HEK293 (cell line): ENCODE measurements around the gene PGGT1B.
A peak's percentile ranks its signal among the peaks of the same experiment; 100 is the strongest.

ENCODE experiments used
- CTCF ChIA-PET: fragments of 350-600 bp; formaldehyde crosslinking; extraction: SDS; loops from one replicate; lab custom pipeline; 2021; ENCODE audit warnings: antibody characterized with exemption; lab: Yijun Ruan, JAX
- POLR2A ChIA-PET: fragments of 300-600 bp; formaldehyde crosslinking; extraction: SDS; loops from one replicate; lab custom pipeline; 2020; ENCODE audit warnings: antibody characterized with exemption, inconsistent platforms; lab: Yijun Ruan, JAX
- H3K27ac ChIP-seq: fragments of 200-500 bp; sonication (Bioruptor generic); 2 replicates; pipeline ENCODE4 v1.5.1; 2014; ENCODE audit warnings: low read depth, low read length, control low read depth, inconsistent platforms; ENCODE audit errors: extremely low read depth
- H3K36me3 ChIP-seq, 2 experiments: fragments of 200-500 bp in 1 of 2; sonication (Bioruptor generic) in 1 of 2; 1 replicate in 1 of 2; 2 replicates in 1 of 2; pipeline ENCODE4 v1.5.1; 2014 to 2017; ENCODE audit warnings: inconsistent platforms in 2 of 2, low read length in 2 of 2; ENCODE audit not compliant: control insufficient read depth in 2 of 2, insufficient read depth in 1 of 2
- H3K4me1 ChIP-seq: fragments of 200-500 bp; sonication (Bioruptor generic); 2 replicates; pipeline ENCODE4 v1.5.1; 2014; ENCODE audit warnings: mild to moderate bottlenecking, low read length, inconsistent platforms; ENCODE audit not compliant: control insufficient read depth, insufficient read depth
- H3K4me3 ChIP-seq: 2 replicates; pipeline ENCODE4 v1.5.1; 2011; ENCODE audit warnings: low read depth, mild to moderate bottlenecking, control low read depth, low read length, moderate library complexity
- H3K9me3 ChIP-seq: fragments of 200-500 bp; sonication (Bioruptor generic); 2 replicates; pipeline ENCODE4 v1.5.1; 2014; ENCODE audit warnings: low read depth, low read length, inconsistent platforms; ENCODE audit not compliant: control insufficient read depth, insufficient read depth
- KLF9 ChIP-seq: fragments of 450-650 bp; formaldehyde crosslinking; IDR thresholded peaks from 2 replicates; pipeline ENCODE4 v1.5.1; 2016; ENCODE audit warnings: missing biosample characterization, missing genetic modification characterization, low read depth
- PRDM1 ChIP-seq: fragments of 450-650 bp; formaldehyde crosslinking; IDR thresholded peaks from 2 replicates; pipeline ENCODE4; 2016; ENCODE audit warnings: missing biosample characterization, missing genetic modification characterization
- REPIN1 ChIP-seq: fragments of 450-650 bp; formaldehyde crosslinking; IDR thresholded peaks from 2 replicates; pipeline ENCODE4 v1.5.1; 2017; ENCODE audit warnings: missing biosample characterization, missing genetic modification characterization, low read depth
- SALL2 ChIP-seq: fragments of 450-650 bp; formaldehyde crosslinking; IDR thresholded peaks from 2 replicates; pipeline ENCODE4 v1.5.0; 2017; ENCODE audit warnings: missing biosample characterization, mild to moderate bottlenecking, missing genetic modification characterization, borderline replicate concordance
- SCRT1 ChIP-seq: fragments of 450-650 bp; formaldehyde crosslinking; IDR thresholded peaks from 2 replicates; pipeline ENCODE4 v1.5.1; 2016; ENCODE audit warnings: missing biosample characterization, missing genetic modification characterization, borderline replicate concordance
- SCRT2 ChIP-seq: fragments of 450-650 bp; formaldehyde crosslinking; IDR thresholded peaks from 2 replicates; pipeline ENCODE4 v1.5.1; 2016; ENCODE audit warnings: missing biosample characterization, missing genetic modification characterization
- SP2 ChIP-seq: fragments of 450-650 bp; formaldehyde crosslinking; IDR thresholded peaks from 2 replicates; pipeline ENCODE4 v1.5.1; 2016; ENCODE audit warnings: missing biosample characterization, missing genetic modification characterization
- WT1 ChIP-seq: fragments of 450-650 bp; formaldehyde crosslinking; IDR thresholded peaks from 2 replicates; pipeline ENCODE4 v1.5.1; 2016; ENCODE audit warnings: missing biosample characterization, missing genetic modification characterization
- YY1 ChIP-seq: fragments of 450-650 bp; formaldehyde crosslinking; IDR thresholded peaks from 2 replicates; pipeline ENCODE4 v1.5.1; 2018; ENCODE audit warnings: missing biosample characterization, missing genetic modification characterization
- ZEB2 ChIP-seq: fragments of 450-650 bp; formaldehyde crosslinking; IDR thresholded peaks from 2 replicates; pipeline ENCODE4 v1.5.1; 2016; ENCODE audit warnings: missing biosample characterization, missing genetic modification characterization
- ZNF121 ChIP-seq: fragments of 450-650 bp; formaldehyde crosslinking; IDR thresholded peaks from 2 replicates; pipeline ENCODE4 v1.5.1; 2016; ENCODE audit warnings: missing biosample characterization, missing genetic modification characterization
- ZNF140 ChIP-seq: fragments of 450-650 bp; formaldehyde crosslinking; IDR thresholded peaks from 2 replicates; pipeline ENCODE4 v1.5.1; 2016; ENCODE audit warnings: missing biosample characterization, missing genetic modification characterization
- ZNF16 ChIP-seq: fragments of 450-650 bp; formaldehyde crosslinking; IDR thresholded peaks from 2 replicates; pipeline ENCODE4 v1.5.1; 2016; ENCODE audit warnings: low read depth, missing biosample characterization, missing genetic modification characterization
- ZNF175 ChIP-seq: fragments of 450-650 bp; formaldehyde crosslinking; IDR thresholded peaks from 2 replicates; pipeline ENCODE4 v1.5.1; 2016; ENCODE audit warnings: missing biosample characterization, missing genetic modification characterization
- ZNF184 ChIP-seq: fragments of 450-650 bp; IDR thresholded peaks from 2 replicates; pipeline ENCODE4 v1.5.1; 2018; ENCODE audit warnings: missing biosample characterization, mild to moderate bottlenecking, missing genetic modification characterization
- ZNF19 ChIP-seq: fragments of 450-650 bp; formaldehyde crosslinking; IDR thresholded peaks from 2 replicates; pipeline ENCODE4; 2016; ENCODE audit warnings: missing biosample characterization, missing genetic modification characterization, low read depth
- ZNF214 ChIP-seq: fragments of 450-650 bp; formaldehyde crosslinking; IDR thresholded peaks from 2 replicates; pipeline ENCODE4 v1.5.1; 2017; ENCODE audit warnings: missing biosample characterization, mild to moderate bottlenecking, missing genetic modification characterization, borderline replicate concordance
- ZNF239 ChIP-seq: fragments of 450-650 bp; formaldehyde crosslinking; IDR thresholded peaks from 2 replicates; pipeline ENCODE4 v1.5.1; 2016; ENCODE audit warnings: missing biosample characterization, missing genetic modification characterization
- ZNF248 ChIP-seq: fragments of 450-650 bp; formaldehyde crosslinking; IDR thresholded peaks from 2 replicates; pipeline ENCODE4 v1.5.1; 2017; ENCODE audit warnings: missing biosample characterization, missing genetic modification characterization
- ZNF311 ChIP-seq: fragments of 450-650 bp; formaldehyde crosslinking; IDR thresholded peaks from 2 replicates; pipeline ENCODE4 v1.5.1; 2017; ENCODE audit warnings: missing biosample characterization, missing genetic modification characterization, borderline replicate concordance
- ZNF341 ChIP-seq: fragments of 450-650 bp; formaldehyde crosslinking; IDR thresholded peaks from 2 replicates; pipeline ENCODE4; 2016; ENCODE audit warnings: low read depth, missing biosample characterization, missing genetic modification characterization
- ZNF366 ChIP-seq: fragments of 450-650 bp; formaldehyde crosslinking; conservative IDR thresholded peaks from 2 replicates; pipeline ENCODE4 v1.5.1; 2016; ENCODE audit warnings: missing biosample characterization, missing genetic modification characterization
- ZNF423 ChIP-seq: fragments of 450-650 bp; formaldehyde crosslinking; IDR thresholded peaks from 2 replicates; pipeline ENCODE4 v1.5.1; 2016; ENCODE audit warnings: missing biosample characterization, missing genetic modification characterization
- ZNF514 ChIP-seq: fragments of 450-650 bp; formaldehyde crosslinking; IDR thresholded peaks from 2 replicates; pipeline ENCODE4 v1.5.1; 2016; ENCODE audit warnings: missing biosample characterization, missing genetic modification characterization
- ZNF561 ChIP-seq: fragments of 450-650 bp; IDR thresholded peaks from 2 replicates; pipeline ENCODE4 v1.5.1; 2018; ENCODE audit warnings: missing biosample characterization, missing genetic modification characterization, borderline replicate concordance
- ZNF571 ChIP-seq: fragments of 450-650 bp; formaldehyde crosslinking; IDR thresholded peaks from 2 replicates; pipeline ENCODE4 v1.5.0; 2017; ENCODE audit warnings: missing biosample characterization, missing genetic modification characterization
- ZNF624 ChIP-seq: fragments of 450-650 bp; formaldehyde crosslinking; IDR thresholded peaks from 2 replicates; pipeline ENCODE4 v1.5.1; 2017; ENCODE audit warnings: missing biosample characterization, missing genetic modification characterization
- ZNF658 ChIP-seq: fragments of 450-650 bp; formaldehyde crosslinking; IDR thresholded peaks from 2 replicates; pipeline ENCODE4; 2016; ENCODE audit warnings: missing biosample characterization, missing genetic modification characterization
- ZNF660 ChIP-seq: fragments of 450-650 bp; IDR thresholded peaks from 2 replicates; pipeline ENCODE4 v1.5.1; 2018; ENCODE audit warnings: missing biosample characterization, mild to moderate bottlenecking, missing genetic modification characterization
- ZNF768 ChIP-seq: fragments of 450-650 bp; formaldehyde crosslinking; IDR thresholded peaks from 2 replicates; pipeline ENCODE4 v1.5.1; 2018; ENCODE audit warnings: missing biosample characterization, mild to moderate bottlenecking, missing genetic modification characterization
- ZXDB ChIP-seq: fragments of 450-650 bp; formaldehyde crosslinking; IDR thresholded peaks from 2 replicates; pipeline ENCODE4 v1.5.1; 2016; ENCODE audit warnings: missing biosample characterization, missing genetic modification characterization
- TF ChIP-seq, protein P1 (sequence below): fragments of 450-650 bp; formaldehyde crosslinking; IDR thresholded peaks from 2 replicates; pipeline ENCODE4 v1.5.1; 2016; ENCODE audit warnings: missing biosample characterization, missing genetic modification characterization
- TF ChIP-seq, protein P2 (sequence below): fragments of 450-650 bp; formaldehyde crosslinking; IDR thresholded peaks from 2 replicates; pipeline ENCODE4 v1.5.1; 2017; ENCODE audit warnings: missing biosample characterization, missing genetic modification characterization
- TF ChIP-seq, protein P3 (sequence below): fragments of 450-650 bp; IDR thresholded peaks from 2 replicates; pipeline ENCODE4 v1.5.1; 2018; ENCODE audit warnings: missing biosample characterization, mild to moderate bottlenecking, missing genetic modification characterization

The PGGT1B gene

DNA sequence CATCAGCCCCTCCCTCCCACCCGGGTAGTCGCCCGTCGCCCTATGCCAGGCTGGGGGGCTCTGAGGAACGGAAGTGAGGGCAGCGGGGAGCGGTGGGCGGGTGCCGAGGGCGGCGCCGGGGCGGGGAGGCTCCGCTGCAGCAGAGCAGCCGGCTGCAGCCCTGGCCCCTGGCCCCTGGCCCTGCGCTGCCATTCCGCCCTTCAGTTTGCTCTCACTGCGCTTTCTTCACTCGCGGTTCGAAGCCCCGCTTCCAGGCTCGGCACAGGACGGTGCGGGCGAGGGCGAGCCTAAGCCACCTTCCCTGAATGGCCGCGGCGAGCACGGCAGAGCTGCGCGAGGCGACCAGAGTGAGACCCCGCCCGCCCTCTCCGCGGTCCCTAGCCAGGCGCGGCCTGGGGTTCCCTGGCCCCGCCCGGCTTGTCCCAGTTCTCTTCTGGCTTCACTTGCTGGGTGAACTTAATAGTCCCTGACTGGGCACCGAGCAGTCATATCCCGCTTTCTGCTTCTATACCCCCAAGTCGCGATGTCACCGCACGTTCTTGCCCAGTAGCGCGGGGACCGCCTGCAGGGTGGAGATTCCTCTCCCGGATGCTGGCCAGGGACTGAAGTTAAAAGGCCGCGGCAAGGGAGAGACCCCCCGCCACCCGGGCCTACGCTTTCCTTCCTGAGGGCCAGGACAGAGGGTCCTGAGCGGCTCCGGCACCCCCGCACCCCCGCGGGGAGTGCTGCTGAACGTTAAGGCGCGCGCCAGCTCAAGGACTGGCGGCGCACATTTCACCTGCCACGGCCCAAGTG, 92.3 kb downstream of the PGGT1B start (continued):
- peak; percentile 48 for TF ChIP-seq SP2 (tag by site-specific recombination)

DNA sequence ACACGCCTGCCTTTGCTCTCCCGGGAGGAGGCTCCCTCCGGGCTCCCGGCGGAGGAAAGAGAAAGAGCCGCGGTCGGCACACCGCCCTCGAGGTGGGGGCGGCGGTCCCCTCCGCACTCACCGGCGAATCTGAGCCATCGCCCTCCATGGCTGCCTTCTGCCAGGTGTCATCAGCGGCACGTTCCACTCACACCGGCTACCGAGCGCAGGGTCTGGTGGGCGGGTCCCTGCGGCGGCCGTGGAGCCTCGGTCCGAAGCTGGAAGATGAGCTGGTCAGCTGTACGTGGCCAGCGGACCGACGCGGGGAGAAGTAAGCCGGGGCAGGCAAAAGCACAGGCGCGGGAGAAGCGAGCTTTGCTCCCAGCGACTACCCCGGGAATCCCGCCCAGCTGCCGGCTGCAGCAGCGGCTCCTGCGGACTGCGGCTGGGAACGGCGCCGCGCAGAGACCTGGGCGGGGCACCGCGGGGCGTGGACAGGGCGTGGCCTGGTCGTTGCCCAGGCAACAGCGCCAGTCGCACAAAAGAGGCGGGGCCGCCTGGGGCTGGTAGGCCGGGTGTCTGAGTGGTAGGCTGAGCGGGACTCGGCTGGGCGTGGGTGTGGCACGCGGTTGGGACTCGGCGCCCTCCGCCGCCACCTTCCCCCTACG, 93.1 kb downstream of the PGGT1B start, which contains the start of gene TRIM36:
TSS of gene TRIM36 (minus strand) at position 422 of the 647 bp plus-strand sequence. CDS start at position 148, 274 bp downstream.
- CTCF ChIA-PET, result no interaction called here
- H3K4me3 ChIP-seq, result peak within 1 kb of the TSS; percentile 94
- POLR2A ChIA-PET, result interaction anchor here (0.6 to 1.1 kb wide), 6 partner anchors 10 to 405 kb away, joined by 3 to 6 read pairs (median 3); partner anchors contain the start of gene CCDC112
- H3K9me3 ChIP-seq, result no peaks in the 10 kb centered on the region
- peaks cover 0 to 3% of the 10 kb centered on the region in 2 experiments; a peak in 1 of 3 replicates for H3K36me3 ChIP-seq
- peaks cover 4% of the 10 kb centered on the region; the same call in 1 of the 2 replicates for H3K4me1 ChIP-seq
- H3K27ac ChIP-seq, result peak within 1 kb of the TSS; percentile 60; the same call in 1 of the 2 replicates
- TF ChIP-seq PRDM1 (tag by site-specific recombination) (no peak), ZNF248 (tag by site-specific recombination) (no peak), ZNF768 (no peak), REPIN1 (0 out of 2 replicates have a peak, but pooled peaks have one; percentile 75), ZNF624 (no peak), ZNF19 (tag by site-specific recombination) (no peak), SCRT2 (peak; percentile 8; the same call in 1 of the 2 replicates), ZNF311 (tag by site-specific recombination) (no peak), ZNF140 (tag by site-specific recombination) (no peak), ZNF366 (tag by site-specific recombination) (no peak), ZNF16 (no peak), ZNF121 (tag by site-specific recombination) (no peak), YY1 (tag by site-specific recombination) (no peak), ZNF239 (tag by site-specific recombination) (no peak), ZNF571 (tag by site-specific recombination) (no peak), ZXDB (tag by site-specific recombination) (peak; percentile 57; the same call in 1 of the 2 replicates), ZNF561 (tag by site-specific recombination) (no peak), ZNF514 (tag by site-specific recombination) (no peak), SCRT1 (tag by site-specific recombination) (no peak), WT1 (tag by site-specific recombination) (no peak), ZNF660 (tag by site-specific recombination) (peak; percentile 65), ZNF423 (tag by site-specific recombination) (no peak), SALL2 (tag by site-specific recombination) (no peak), ZNF184 (tag by site-specific recombination) (no peak; the same call in 1 of the 2 replicates), ZEB2 (tag by site-specific recombination) (peak; percentile 95), ZNF341 (peak; percentile 82), ZNF175 (tag by site-specific recombination) (no peak), KLF9 (tag by site-specific recombination) (peak; percentile 99), ZNF214 (tag by site-specific recombination) (no peak), ZNF658 (tag by site-specific recombination) (no peak)
- TF ChIP-seq, protein P1, sequence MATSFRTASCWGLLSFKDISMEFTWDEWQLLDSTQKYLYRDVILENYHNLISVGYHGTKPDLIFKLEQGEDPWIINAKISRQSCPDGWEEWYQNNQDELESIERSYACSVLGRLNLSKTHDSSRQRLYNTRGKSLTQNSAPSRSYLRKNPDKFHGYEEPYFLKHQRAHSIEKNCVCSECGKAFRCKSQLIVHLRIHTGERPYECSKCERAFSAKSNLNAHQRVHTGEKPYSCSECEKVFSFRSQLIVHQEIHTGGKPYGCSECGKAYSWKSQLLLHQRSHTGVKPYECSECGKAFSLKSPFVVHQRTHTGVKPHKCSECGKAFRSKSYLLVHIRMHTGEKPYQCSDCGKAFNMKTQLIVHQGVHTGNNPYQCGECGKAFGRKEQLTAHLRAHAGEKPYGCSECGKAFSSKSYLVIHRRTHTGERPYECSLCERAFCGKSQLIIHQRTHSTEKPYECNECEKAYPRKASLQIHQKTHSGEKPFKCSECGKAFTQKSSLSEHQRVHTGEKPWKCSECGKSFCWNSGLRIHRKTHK (tag by site-specific recombination), result no peak
- TF ChIP-seq, protein P2, sequence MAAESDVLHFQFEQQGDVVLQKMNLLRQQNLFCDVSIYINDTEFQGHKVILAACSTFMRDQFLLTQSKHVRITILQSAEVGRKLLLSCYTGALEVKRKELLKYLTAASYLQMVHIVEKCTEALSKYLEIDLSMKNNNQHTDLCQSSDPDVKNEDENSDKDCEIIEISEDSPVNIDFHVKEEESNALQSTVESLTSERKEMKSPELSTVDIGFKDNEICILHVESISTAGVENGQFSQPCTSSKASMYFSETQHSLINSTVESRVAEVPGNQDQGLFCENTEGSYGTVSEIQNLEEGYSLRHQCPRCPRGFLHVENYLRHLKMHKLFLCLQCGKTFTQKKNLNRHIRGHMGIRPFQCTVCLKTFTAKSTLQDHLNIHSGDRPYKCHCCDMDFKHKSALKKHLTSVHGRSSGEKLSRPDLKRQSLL (tag by site-specific recombination), result no peak
- TF ChIP-seq, protein P3, sequence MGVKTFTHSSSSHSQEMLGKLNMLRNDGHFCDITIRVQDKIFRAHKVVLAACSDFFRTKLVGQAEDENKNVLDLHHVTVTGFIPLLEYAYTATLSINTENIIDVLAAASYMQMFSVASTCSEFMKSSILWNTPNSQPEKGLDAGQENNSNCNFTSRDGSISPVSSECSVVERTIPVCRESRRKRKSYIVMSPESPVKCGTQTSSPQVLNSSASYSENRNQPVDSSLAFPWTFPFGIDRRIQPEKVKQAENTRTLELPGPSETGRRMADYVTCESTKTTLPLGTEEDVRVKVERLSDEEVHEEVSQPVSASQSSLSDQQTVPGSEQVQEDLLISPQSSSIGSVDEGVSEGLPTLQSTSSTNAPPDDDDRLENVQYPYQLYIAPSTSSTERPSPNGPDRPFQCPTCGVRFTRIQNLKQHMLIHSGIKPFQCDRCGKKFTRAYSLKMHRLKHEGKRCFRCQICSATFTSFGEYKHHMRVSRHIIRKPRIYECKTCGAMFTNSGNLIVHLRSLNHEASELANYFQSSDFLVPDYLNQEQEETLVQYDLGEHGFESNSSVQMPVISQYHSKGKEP, result peak; percentile 85
